HCT116 (cell line): Measurements from ENCODE around the gene METTL22. TPM values are rescaled to one million over a fixed set of nuclear protein-coding genes. Genes with fewer than 3 reads are reported as not detected.

ENCODE experiments used
- ATAC-seq: fragments of 200-7000 bp; cut with Tn5 transposase; 2 replicates; pipeline ENCODE4 v1.9.1; 2020; ENCODE audit warnings: mild to moderate bottlenecking, moderate library complexity
- BruUV-seq: library from RNA; stranded (reverse); fragments of 400-500 nt; replicated peaks from 2 replicates; lab custom pipeline; 2021; lab: Mats Ljungman, UMichigan
- CTCF ChIA-PET: fragments of 300-600 bp; sonication (Branson Sonifier 250); formaldehyde crosslinking; loops from one replicate; lab custom pipeline; 2021; ENCODE audit warnings: antibody characterized with exemption; lab: Charles Lee
- POLR2A ChIA-PET: fragments of 300-600, 350-600 bp; sonication (Branson Sonifier 250); formaldehyde crosslinking; loops from one replicate; lab custom pipeline; 2021; ENCODE audit warnings: antibody characterized with exemption; lab: Charles Lee
- RAD21 ChIA-PET, 2 experiments: fragments of 300-600 bp; sonication (Branson Sonifier 250); formaldehyde crosslinking; loops; one replicate each; lab custom pipeline; 2023; ENCODE audit warnings: low total read pairs in 2 of 2; ENCODE audit not compliant: uncharacterized antibody in 2 of 2, unreplicated experiment in 2 of 2, low non-redundant PET in 1 of 2; lab: Charles Lee
- DNase-seq: peaks from one replicate; pipeline ENCODE4 v3.0.0-alpha.2; 2010; ENCODE audit warnings: low read depth, low spot score
- H2AFZ ChIP-seq: fragments of 200-600 bp; shearing (Covaris generic), sonication (generic); 2 replicates; pipeline ENCODE4 v1.6.1; 2017; ENCODE audit warnings: low read depth, mixed run types, mixed read lengths, antibody characterized with exemption, low read length; ENCODE audit not compliant: poor library complexity, severe bottlenecking
- H3K27ac ChIP-seq: 2 replicates; pipeline ENCODE4 v1.5.1; 2012; ENCODE audit warnings: low read depth, low read length
- H3K27me3 ChIP-seq: fragments of 200-600 bp; sonication (generic); 2 replicates; pipeline ENCODE4 v1.6.1; 2016; ENCODE audit warnings: mixed run types, low read length, mixed read lengths; ENCODE audit not compliant: insufficient read depth
- H3K36me3 ChIP-seq, 2 experiments: fragments of 200-500 bp in 1 of 2; fragments of 200-600 bp in 1 of 2; sonication (Bioruptor generic) in 1 of 2; sonication (generic) in 1 of 2; 2 replicates each; pipeline versions ENCODE4 v1.5.1 to v1.6.1; 2014 to 2016; ENCODE audit warnings: low read length in 2 of 2, inconsistent platforms in 1 of 2, mixed read lengths in 1 of 2, mixed run types in 1 of 2; ENCODE audit not compliant: insufficient read depth in 2 of 2, control insufficient read depth in 1 of 2
- H3K4me1 ChIP-seq, 2 experiments: fragments of 200-600 bp in 1 of 2; sonication (generic) in 1 of 2; 2 replicates each; pipeline versions ENCODE4 v1.5.1 to v1.6.1; 2012 to 2017; ENCODE audit warnings: low read length in 2 of 2, inconsistent platforms in 1 of 2, mild to moderate bottlenecking in 1 of 2, mixed read lengths in 1 of 2, mixed run types in 1 of 2, moderate library complexity in 1 of 2; ENCODE audit not compliant: insufficient read depth in 2 of 2, control insufficient read depth in 1 of 2
- H3K4me2 ChIP-seq: fragments of 200-600 bp; sonication (generic); 2 replicates; pipeline ENCODE4 v1.6.1; 2017; ENCODE audit warnings: mixed run types, low read length, mixed read lengths
- H3K4me3 ChIP-seq, 2 experiments: fragments of 200-600 bp in 1 of 2; sonication (generic) in 1 of 2; replicated peaks in 1 of 2; 2 replicates each; pipeline ENCODE4 v1.5.1; 2011 to 2016; ENCODE audit warnings: low read length in 2 of 2, control low read depth in 1 of 2, low read depth in 1 of 2, mild to moderate bottlenecking in 1 of 2, mixed read lengths in 1 of 2, mixed run types in 1 of 2
- H3K79me2 ChIP-seq: fragments of 200-600 bp; sonication (generic); 2 replicates; pipeline ENCODE4 v1.6.1; 2017; ENCODE audit warnings: mild to moderate bottlenecking, mixed run types, low read length, moderate library complexity, mixed read lengths; ENCODE audit not compliant: insufficient read depth
- H3K9ac ChIP-seq: fragments of 200-600 bp; sonication (generic); 2 replicates; pipeline ENCODE4 v1.6.1; 2016; ENCODE audit warnings: low read length, mixed read lengths
- H3K9me2 ChIP-seq: fragments of 200-600 bp; sonication (generic), shearing (Covaris generic); 2 replicates; pipeline ENCODE4 v1.6.1; 2017; ENCODE audit warnings: mixed run types, mild to moderate bottlenecking, moderate library complexity; ENCODE audit not compliant: insufficient read depth
- H3K9me3 ChIP-seq, 2 experiments: fragments of 200-500 bp in 1 of 2; fragments of 200-600 bp in 1 of 2; sonication (Bioruptor generic) in 1 of 2; sonication (generic) in 1 of 2; 2 replicates each; pipeline ENCODE4 v1.6.1; 2014 to 2017; ENCODE audit warnings: low read length in 2 of 2, mixed read lengths in 2 of 2, inconsistent platforms in 1 of 2, low read depth in 1 of 2, mild to moderate bottlenecking in 1 of 2, mixed run types in 1 of 2, moderate library complexity in 1 of 2; ENCODE audit not compliant: control insufficient read depth in 1 of 2, insufficient read depth in 1 of 2
- H4K20me1 ChIP-seq: fragments of 200-600 bp; sonication (generic), shearing (Covaris generic); 2 replicates; pipeline ENCODE4 v1.6.1; 2017; ENCODE audit warnings: mixed run types, mild to moderate bottlenecking, moderate library complexity; ENCODE audit not compliant: insufficient read depth
- CEBPB ChIP-seq: IDR thresholded peaks from 2 replicates; pipeline ENCODE4 v1.6.1; 2012; ENCODE audit warnings: low read depth
- EZH2 ChIP-seq: fragments of 200-600 bp; sonication (generic); IDR thresholded peaks from 2 replicates; pipeline ENCODE4 v1.6.1; 2017; ENCODE audit warnings: antibody characterized with exemption, mixed run types
- EZH2phosphoT487 ChIP-seq: fragments of 200-600 bp; IDR thresholded peaks from 2 replicates; pipeline ENCODE4 v1.6.1; 2018; ENCODE audit warnings: antibody characterized with exemption, borderline replicate concordance
- FOSL1 ChIP-seq: IDR thresholded peaks from 2 replicates; pipeline ENCODE4 v1.6.1; 2012; ENCODE audit warnings: low read depth
- JUND ChIP-seq: IDR thresholded peaks from 2 replicates; pipeline ENCODE4 v1.6.1; 2012
- intact Hi-C: fragments of 100-400 bp; cut with micrococcal nuclease; formaldehyde crosslinking; loops from 2 replicates; pipeline ENCODE4 v1.10.0; 2022
- total RNA-seq: library from RNA; stranded (reverse); gene quantifications from one replicate; pipeline ENCODE4 v1.2.1, GENCODE V29; 2021; ENCODE audit not compliant: unreplicated experiment

The METTL22 gene
- total RNA-seq, 1 experiment from 2014 or later: 33.3 TPM

- no peak overlapping the region for H2AFZ ChIP-seq
- ATAC-seq (peak; percentile 58), DNase-seq (no peak)
- no peaks in the 10 kb centered on the region for H3K36me3 ChIP-seq
- intact Hi-C loops: no loop called here
- no peaks in the 10 kb centered on the region for H4K20me1 ChIP-seq
- H3K9me3 ChIP-seq: no peaks in the 10 kb centered on the region
- ChIA-PET CTCF (interaction anchor here (0.8 to 1.6 kb wide), 2 partner anchors 10 to 14 kb away, joined by 3 to 10 read pairs; no protein-coding TSS in a partner anchor), RAD21 (no interaction called here), POLR2A (interaction anchor here (1.5 kb wide), 2 partner anchors 9 to 11 kb away, joined by 4 read pairs; no protein-coding TSS in a partner anchor)
- no peaks in the 10 kb centered on the region for H3K79me2 ChIP-seq
- no peak overlapping the region for H3K9ac ChIP-seq
- no TSS peak for BruUV-seq
- H3K4me1 ChIP-seq: peaks cover 0 to 13% of the 10 kb centered on the region in 2 experiments; a peak in 2 of 4 replicates
- TF ChIP-seq CEBPB (no peak), JUND (0 out of 2 replicates have a peak, but pooled peaks have one; percentile 12)
- no peaks in the 10 kb centered on the region for H3K27me3 ChIP-seq
- H3K9me2 ChIP-seq: no peaks in the 10 kb centered on the region
- no peak overlapping the region; the same call in 1 of the 2 replicates for H3K4me2 ChIP-seq
- H3K27ac ChIP-seq: no peak overlapping the region
- no peak overlapping the region for H3K4me3 ChIP-seq
Observed at GRCh38 chr16:8583199-8583598, 38.3 kb upstream of the METTL22 start.

- H3K27ac ChIP-seq: no peak overlapping the region
- intact Hi-C loops: no loop called here
- TF ChIP-seq JUND (no peak), EZH2phosphoT487 (no peak), FOSL1 (no peak), EZH2 (no peak)
- TF ChIP-seq, all 23 proteins: peak for 0
- Histone ChIP-seq H3K9ac (no peak overlapping the region), H2AFZ (no peak overlapping the region), H3K9me2 (no peaks in the 10 kb centered on the region), H3K4me3 (no peak overlapping the region), H3K27me3 (no peaks in the 10 kb centered on the region), H3K9me3 (no peaks in the 10 kb centered on the region), H4K20me1 (no peaks in the 10 kb centered on the region), H3K4me2 (no peak overlapping the region; the same call in 1 of the 2 replicates), H3K79me2 (no peaks in the 10 kb centered on the region), H3K4me1 (peaks cover 0 to 13% of the 10 kb centered on the region in 2 experiments; a peak in 2 of 4 replicates), H3K36me3 (no peaks in the 10 kb centered on the region)
- ChIA-PET CTCF (interaction anchor here (0.8 to 1.6 kb wide), 2 partner anchors 11 to 14 kb away, joined by 3 to 10 read pairs; no protein-coding TSS in a partner anchor), RAD21 (no interaction called here), POLR2A (interaction anchor here (0.8 to 1.5 kb wide), 3 partner anchors 9 to 16 kb away, joined by 3 to 4 read pairs (median 4); no protein-coding TSS in a partner anchor)
- no TSS peak for BruUV-seq
- DNase-seq (peak; percentile 43), ATAC-seq (peak; percentile 96)
Observed at GRCh38 chr16:8583732-8584131, 37.8 kb upstream of the METTL22 start.
